NCI-H128 (cell line): ENCODE measurements around the gene IAPP.
"Not testable (repeated sequence)": the region's sequence is repeated elsewhere in the genome, so short reads cannot be mapped to it uniquely, and the experiment has no call there.

Experiments
- DNase-seq: peaks from one replicate; lab custom pipeline; 2025; ENCODE audit not compliant: unreplicated experiment; lab: John Stamatoyannopoulos, UW

The IAPP gene

DNA sequence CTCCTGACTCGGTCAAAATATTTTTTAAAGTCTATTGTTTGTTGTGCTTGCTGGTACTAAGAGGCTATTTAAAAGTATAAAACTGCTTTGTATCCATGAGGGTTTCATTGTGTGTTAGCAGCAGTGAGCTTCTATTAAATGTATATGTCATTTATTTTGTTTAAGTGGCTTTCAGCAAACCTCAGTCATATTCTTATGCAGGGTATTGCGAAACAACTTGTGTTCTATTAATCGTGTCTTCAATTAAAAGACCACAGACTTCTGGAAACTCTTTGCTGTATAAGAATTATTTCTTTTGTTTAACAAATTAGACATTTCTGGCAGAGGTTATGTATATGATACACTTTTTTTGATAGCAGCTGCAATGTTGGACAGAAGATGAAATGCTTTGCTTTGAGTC is 6.5 kb downstream of the IAPP start:
- no peak for DNase-seq

DNA sequence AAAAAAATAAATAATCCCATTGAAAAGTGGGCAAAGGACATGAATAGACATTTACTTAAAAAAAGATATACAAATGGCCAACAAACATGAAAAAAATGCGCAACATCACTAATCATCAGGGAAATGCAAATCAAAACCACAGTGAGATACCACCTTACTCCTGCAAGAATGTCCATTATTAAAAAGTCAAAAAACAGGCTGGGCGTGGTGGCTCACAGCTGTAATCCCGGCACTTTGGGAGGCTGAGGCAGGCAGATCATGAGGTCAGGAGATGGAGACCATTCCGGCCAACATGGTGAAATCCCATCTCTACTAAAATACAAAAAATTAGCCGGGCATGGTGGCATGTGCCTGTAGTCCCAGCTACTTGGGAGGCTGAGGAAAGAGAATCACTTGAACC is 8.6 kb downstream of the IAPP start:
- DNase-seq: not testable (repeated sequence)

DNA sequence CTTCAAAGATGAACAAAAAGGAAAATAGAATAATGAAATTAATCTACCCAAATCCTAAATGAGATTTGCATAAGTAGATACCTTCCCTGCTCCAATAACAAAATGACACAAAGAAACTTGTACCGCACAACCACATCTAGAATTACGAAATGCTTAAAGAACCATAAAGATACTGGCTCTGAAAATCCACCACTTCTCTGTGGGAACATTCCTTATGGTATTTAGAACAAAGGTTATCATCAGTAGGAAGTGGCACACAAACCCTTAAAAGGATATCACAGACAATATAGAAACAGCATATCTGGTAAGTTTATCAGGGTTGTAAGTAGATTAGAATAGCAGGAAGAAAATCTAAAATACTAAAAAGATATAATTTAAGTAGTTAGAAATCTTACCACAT is 11.6 kb downstream of the IAPP start:
- no peak for DNase-seq

DNA sequence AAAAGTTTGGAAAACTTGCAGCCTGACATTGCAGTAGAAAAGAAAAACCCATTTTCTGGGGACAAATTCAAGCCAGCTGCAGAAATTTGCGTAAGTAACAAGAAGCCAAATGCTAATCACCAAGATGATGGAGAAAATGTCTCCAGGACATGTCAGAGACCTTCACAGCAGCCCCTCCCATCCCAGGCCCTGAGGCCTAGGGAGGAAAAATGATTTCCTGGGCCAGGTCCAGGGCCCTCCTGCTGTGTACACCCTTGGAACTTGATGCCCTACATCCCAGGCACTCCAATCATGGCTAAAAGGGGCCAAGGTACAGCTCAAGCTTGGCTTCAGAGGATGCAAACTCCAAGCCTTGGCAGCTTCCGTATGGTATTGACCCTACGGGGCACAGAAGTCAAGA is 14.5 kb downstream of the IAPP start:
- no peak for DNase-seq

DNA sequence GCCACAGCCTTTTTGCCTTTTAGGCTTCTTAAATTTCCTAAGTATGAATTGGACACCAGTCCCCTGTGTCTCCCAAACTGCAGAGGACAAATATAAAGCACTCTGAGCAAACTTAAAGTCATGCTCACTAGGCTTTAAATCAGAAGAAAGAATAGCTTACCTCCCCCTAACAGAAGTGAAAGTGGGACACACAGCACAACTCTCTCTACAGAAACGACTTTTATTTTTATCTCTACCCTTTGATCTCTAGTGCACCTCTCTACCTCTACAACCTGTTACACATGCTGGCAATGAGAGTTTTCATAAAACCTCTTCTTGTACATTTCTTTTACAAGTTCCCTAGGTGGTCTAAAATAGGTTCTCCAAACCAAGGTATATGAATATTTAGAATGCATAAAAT is 19.7 kb downstream of the IAPP start:
- no peak for DNase-seq

DNA sequence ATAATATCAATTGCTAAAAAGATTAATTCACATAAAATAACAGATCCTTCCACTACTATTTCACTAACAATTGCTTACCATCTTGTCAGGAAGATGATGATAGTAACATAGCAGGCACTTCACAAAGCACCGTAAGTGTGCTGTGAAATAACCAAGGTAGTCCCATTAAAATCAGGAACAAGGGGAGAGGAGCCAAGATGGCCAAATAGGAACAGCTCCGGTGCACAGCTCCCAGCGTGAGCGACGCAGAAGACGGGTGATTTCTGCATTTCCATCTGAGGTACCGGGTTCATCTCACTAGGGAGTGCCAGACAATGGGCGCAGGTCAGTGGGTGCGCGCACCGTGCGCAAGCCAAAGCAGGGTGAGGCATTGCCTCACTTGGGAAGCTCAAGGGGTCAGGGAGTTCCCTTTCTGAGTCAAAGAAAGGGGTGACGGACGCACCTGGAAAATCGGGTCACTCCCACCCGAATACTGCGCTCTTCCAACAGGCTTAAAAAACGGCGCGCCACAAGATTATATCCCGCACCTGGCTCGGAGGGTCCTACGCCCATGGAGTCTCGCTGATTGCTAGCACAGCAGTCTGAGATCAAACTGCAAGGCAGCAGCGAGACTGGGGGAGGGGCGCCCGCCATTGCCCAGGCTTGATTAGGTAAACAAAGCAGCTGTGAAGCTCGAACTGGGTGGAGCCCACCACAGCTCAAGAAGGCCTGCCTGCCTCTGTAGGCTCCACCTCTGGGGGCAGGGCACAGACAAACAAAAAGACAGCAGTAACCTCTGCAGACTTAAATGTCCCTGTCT is 22.3 kb downstream of the IAPP start:
- not testable (repeated sequence) for DNase-seq

DNA sequence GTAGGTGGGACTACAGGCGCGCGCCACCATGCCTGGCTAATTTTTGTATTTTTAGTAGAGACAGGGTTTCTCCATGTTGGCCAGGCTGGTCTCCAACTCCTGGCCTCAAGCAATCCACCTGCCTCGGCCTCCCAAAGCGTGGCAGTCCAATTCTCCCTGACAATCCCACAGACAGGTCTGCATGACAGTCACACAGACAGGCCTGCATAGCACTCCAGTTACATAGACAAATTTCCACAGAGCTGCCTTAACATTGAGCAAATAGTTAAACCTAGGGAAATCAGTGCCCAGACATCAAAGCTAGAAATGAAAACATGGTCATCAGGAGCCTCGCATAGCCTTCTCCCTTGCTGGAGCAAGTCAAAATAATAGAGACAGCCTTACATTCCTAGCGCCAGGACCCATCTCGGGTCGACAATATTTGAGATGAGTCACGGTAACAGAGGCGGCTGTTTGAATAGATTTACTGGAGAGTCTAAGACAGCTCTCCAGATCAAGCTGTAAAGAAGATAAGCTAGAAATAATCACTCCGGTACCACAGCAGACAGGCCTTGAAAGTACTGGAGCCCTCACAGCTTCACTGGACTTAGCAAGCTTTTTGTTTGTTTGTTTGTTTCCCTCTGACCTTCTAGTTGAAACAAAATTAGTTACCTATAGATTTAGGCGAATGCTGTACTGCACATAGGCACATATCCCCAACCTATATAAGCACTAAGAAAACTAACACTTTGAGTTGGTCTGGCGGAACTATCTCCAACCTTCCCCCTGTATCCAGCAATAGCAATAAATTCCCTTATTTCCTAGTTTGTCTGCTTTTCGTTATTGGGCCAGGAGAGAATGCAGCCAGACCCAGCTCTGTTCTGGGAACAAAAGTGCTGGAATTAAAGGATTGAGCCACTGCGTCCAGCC is 40.9 kb downstream of the IAPP start:
- no peak for DNase-seq

DNA sequence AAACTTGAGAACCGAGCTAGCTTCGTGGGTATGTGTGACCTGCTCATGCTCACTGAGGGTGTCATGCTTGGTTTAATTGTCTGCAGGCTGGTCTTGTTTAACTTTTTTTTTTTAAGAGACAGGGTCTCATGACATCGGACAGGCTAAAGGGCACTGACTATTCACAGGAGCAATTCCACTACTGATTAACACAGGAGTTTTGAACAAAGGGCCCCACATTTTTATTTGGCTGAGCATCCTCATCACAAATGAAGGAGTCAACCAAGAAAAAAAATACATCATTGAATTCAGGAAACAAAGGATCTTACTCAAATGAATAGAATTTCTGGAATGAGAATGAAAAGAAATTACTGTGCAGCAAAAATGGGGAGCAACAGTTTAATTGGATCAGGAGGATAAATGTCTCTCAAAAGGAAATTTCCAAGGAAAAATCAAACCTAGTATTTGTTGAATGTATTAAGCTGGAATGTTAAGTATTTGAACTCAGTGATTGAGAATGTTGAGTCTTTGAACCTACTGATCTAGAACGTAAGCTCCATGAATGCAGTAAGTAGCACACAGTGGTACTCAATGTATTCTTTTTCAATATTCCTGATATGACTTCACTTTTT is 43.9 kb downstream of the IAPP start:
- DNase-seq: no peak

DNA sequence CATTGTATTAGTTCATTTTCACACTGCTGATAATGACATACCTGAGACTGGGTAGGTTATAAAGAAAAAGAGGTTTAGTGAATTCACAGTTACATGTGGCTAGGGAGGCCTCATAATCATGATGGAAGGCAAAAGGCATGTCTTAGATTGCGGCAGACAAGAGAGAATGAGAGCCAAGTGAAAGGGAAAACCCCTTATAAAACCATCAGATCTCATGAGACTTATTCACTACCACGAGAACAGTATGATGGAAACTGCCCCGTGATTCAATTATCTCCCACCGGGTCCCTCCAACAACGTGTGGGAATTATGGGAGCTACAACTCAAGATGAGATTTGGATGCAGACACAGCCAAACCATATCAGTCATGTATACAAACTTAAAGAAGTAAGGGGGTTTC is 45.7 kb downstream of the IAPP start:
- DNase-seq: not testable (repeated sequence)

DNA sequence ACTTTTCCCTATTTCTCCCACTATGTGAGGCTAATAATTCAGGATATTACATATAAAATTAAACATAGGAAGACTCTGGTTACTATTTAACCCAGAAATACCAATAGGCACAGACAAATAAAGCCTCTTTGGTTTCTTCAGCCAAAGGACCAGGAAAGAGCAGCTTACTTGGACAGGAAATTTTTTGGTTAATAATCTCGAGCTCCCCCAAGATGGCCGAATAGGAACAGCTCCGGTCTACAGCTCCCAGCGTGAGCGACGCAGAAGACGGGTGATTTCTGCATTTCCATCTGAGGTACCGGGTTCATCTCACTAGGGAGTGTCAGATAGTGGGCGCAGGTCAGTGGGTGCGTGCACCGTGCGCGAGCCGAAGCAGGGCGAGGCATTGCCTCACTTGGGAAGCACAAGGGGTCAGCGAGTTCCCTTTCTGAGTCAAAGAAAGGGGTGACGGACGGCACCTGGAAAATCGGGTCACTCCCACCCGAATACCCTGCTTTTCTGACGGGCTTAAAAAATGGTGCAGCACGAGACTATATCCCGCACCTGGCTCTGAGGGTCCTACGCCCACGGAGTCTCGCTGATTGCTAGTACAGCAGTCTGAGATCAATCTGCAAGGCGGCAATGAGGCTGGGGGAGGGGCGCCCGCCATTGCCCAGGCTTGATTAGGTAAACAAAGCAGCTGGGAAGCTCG is 46.5 kb downstream of the IAPP start:
- not testable (repeated sequence) for DNase-seq

DNA sequence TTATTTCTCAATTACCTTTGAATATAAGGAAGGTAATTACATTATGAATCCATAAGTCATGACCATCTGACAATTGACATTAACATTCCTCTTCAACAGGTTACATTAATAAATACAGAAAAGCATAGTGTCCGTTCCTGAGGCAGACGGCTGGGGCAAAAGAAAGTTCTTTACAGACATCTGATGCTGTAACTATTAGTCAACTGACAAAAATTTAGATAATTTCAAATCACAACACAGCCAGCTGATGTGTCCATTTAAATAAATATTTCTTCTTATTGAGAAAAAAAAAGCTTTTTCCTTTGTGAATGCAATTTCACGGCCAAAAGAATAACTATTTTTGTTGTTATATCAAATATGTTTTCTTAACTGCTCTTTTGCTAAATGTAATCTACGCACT is 55.5 kb downstream of the IAPP start:
- DNase-seq: no peak
